H1 (cell line): ENCODE results near the gene KIF26B. TPM values are rescaled to one million over a fixed set of nuclear protein-coding genes. Genes with fewer than 3 reads are reported as not detected.

Experiments used
- CBX5 ChIP-seq: fragments of 300-800, 300-1000 bp; sonication (generic); IDR thresholded peaks from 2 replicates; pipeline ENCODE4 v1.7.1; 2016; ENCODE audit warnings: antibody characterized with exemption, low read length, low read depth
- JUN ChIP-seq: IDR thresholded peaks from 2 replicates; pipeline ENCODE4 v1.6.1; 2011; ENCODE audit warnings: low read depth, mild to moderate bottlenecking, improper control_type of control experiment, low read length
- RBBP5 ChIP-seq: IDR thresholded peaks from 2 replicates; pipeline ENCODE4 v1.7.1; 2012; ENCODE audit warnings: low read depth, mild to moderate bottlenecking, inconsistent platforms, low read length, moderate library complexity, borderline replicate concordance
- SIRT6 ChIP-seq: IDR thresholded peaks from one replicate; pipeline ENCODE4 v1.7.1; 2012; ENCODE audit warnings: low read length, inconsistent platforms
- TAF1 ChIP-seq: IDR thresholded peaks from 2 replicates; pipeline ENCODE4 v1.6.1; 2011; ENCODE audit warnings: mild to moderate bottlenecking, low read depth, low read length
- TCF12 ChIP-seq: IDR thresholded peaks from 2 replicates; pipeline ENCODE4 v1.6.1; 2011; ENCODE audit warnings: low read depth, mild to moderate bottlenecking, low read length
- TEAD4 ChIP-seq: IDR thresholded peaks from 2 replicates; pipeline ENCODE4 v1.6.1; 2012; ENCODE audit warnings: low read depth, low read length, inconsistent platforms, mixed read lengths
- polyA plus RNA-seq, 7 experiments: library from polyadenylated mRNA; depleted of rRNA in 3 of 7; stranded (reverse) in 5 of 7; unstranded in 2 of 7; fragments of >200 nt in 5 of 7; fragments of 200-250 nt in 2 of 7; gene quantifications; 1 replicate in 5 of 7; 2 replicates in 1 of 7; 4 replicates in 1 of 7; pipeline versions ENCODE4 v1.2.1 to v1.2.3, GENCODE V29; 2011 to 2013; ENCODE audit warnings: missing spikeins in 2 of 7, mixed read lengths in 2 of 7
- total RNA-seq: library from RNA; stranded (reverse); fragmentation: NEBNext Ultra II Directional; extraction: Animal tissue kit (Norgen Biotek cat#: 25700); gene quantifications from 2 replicates; pipeline ENCODE4 v1.2.1, GENCODE V29; 2021

KIF26B gene
- total and polyA plus RNA-seq, 2 of the 8 experiments (the other 6 are each of a cell fraction or from before 2014, with no cell fraction given): 0.06 to 0.28 TPM

DNA sequence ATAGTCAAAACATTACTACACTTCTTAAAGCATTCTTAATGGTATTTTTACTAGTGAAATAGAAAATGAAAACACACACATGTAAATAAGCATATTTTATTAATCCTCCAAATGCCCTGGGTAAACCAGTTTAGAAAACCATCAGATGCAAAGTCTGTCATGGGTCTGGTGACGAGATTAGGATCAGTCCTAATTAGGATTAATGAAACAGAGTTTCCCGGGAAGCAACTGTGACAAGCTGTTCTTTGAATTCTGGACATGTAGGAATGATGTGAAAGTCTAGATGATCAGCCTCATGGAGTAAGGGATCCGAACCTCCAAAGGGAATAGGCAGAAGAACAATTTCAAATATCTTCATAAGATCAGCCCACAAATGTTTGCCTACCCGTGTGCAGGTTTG is 250.2 kb downstream of the KIF26B start (continued):
- TF ChIP-seq JUN (no peak), TCF12 (no peak), RBBP5 (no peak), CBX5 (no peak), SIRT6 (no peak), TAF1 (no peak), TEAD4 (no peak)
